ENCODE measurements around the gene TCEANC2. TPM values are rescaled to one million over a fixed set of nuclear protein-coding genes. Genes with fewer than 3 reads are reported as not detected.
"Not testable (repeated sequence)": the region's sequence is repeated elsewhere in the genome, so short reads cannot be mapped to it uniquely, and the experiment has no call there.

The TCEANC2 gene
- total RNA-seq (3.6 and 4.0 TPM in 2 replicates), polyA plus RNA-seq (3.0 and 3.6 TPM in 2 replicates), polyA minus RNA-seq (ENCODE audit: low replicate concordance) (3.8 and 6.0 TPM in 2 replicates)
- 2.0 and 2.2 TPM in 2 replicates for polyA plus RNA-seq (2012)

DNA sequence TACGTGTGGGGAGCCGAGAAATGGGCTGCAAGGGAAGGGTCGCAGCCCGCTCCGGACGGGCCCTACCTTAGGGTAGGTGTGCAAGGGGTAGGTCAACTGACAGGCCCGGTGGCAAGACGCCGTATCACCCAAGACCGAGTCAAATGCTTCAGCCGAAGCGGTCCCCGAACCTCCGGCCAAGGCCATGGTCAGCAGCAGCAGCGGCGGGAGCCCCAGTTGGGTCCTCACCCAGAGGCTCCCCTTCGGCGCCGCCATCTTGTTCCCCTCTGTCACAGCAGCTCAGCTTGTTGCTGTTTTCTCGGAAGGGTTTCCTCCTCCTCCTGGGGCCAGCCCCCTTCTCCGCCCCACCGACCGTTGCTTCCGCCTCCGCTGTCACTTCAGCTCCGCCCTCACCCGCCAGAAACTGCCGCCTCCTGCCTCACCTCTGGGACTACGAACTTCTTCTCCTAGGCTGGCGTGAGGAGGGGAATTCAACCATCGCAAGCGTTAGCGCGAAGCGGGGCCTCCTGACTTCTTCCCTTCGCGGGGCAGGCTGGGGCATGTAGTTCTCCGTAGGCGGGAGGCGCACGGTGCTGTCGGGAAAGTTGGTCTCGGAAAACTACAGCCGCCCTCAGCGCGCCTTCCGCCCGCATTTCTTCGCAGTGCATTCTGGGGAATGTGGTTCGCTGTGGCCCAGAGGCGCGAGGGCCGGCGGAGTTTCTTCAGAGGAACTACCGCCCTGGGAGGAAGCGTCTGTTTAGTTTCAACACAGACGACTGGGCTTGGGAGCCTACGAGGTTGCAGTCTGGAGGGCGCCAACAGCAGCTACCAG lies at the start of gene TCEANC2, which contains the start of gene TMEM59:
Gene TCEANC2 (plus strand): TSS at position 675 of the 811 bp plus-strand sequence. CDS start 815 bp downstream, outside the sequence.
Gene TMEM59 (minus strand): TSS at position 271 of the 811 bp plus-strand sequence. CDS start 16 bp downstream, at position 255.
- peak within 1 kb of the TSS; percentile 93 for H3K27ac ChIP-seq (ENCODE audit: insufficient read depth, low read length)
- H3K4me2 ChIP-seq (ENCODE audit: extremely low read depth, insufficient read depth, low read length), result peak within 1 kb of the TSS; percentile 81
- peaks cover 42% of the 10 kb centered on the region for H3K79me2 ChIP-seq (ENCODE audit: control insufficient read depth, insufficient read depth, low read length)
- no peaks in the 10 kb centered on the region for H4K20me1 ChIP-seq (ENCODE audit: control insufficient read depth, extremely low read depth, insufficient read depth, low read length)
- TF ChIP-seq, protein P1, sequence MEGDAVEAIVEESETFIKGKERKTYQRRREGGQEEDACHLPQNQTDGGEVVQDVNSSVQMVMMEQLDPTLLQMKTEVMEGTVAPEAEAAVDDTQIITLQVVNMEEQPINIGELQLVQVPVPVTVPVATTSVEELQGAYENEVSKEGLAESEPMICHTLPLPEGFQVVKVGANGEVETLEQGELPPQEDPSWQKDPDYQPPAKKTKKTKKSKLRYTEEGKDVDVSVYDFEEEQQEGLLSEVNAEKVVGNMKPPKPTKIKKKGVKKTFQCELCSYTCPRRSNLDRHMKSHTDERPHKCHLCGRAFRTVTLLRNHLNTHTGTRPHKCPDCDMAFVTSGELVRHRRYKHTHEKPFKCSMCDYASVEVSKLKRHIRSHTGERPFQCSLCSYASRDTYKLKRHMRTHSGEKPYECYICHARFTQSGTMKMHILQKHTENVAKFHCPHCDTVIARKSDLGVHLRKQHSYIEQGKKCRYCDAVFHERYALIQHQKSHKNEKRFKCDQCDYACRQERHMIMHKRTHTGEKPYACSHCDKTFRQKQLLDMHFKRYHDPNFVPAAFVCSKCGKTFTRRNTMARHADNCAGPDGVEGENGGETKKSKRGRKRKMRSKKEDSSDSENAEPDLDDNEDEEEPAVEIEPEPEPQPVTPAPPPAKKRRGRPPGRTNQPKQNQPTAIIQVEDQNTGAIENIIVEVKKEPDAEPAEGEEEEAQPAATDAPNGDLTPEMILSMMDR (conservative IDR thresholded peaks at IDR 0.05 in 1 of 2, IDR thresholded peaks at IDR 0.05 in 1 of 2; ENCODE audit: low read depth in 1 of 2, low read length in 2 of 2), result no peak
- no peak for TF ChIP-seq EZH2 (IDR thresholded peaks at IDR 0.05; ENCODE audit: low read length, missing control alignments)
- H3K4me3 ChIP-seq (replicated peaks in 1 of 4; ENCODE audit: control extremely low read depth in 1 of 4, insufficient read depth in 1 of 4, low read depth in 3 of 4, low read length in 4 of 4), result peak within 1 kb of the TSS; percentile 78 to 94 (median 91)
- peak; percentile 99 for DNase-seq (ENCODE audit: low read depth in 2 of 2)
- H2AFZ ChIP-seq (ENCODE audit: low read length), result peak within 1 kb of the TSS; percentile 92
- no peaks in the 10 kb centered on the region for H3K4me1 ChIP-seq (ENCODE audit: control insufficient read depth, extremely low read depth, insufficient read depth, low read length)
- H3K9me3 ChIP-seq (ENCODE audit: control insufficient read depth, insufficient read depth, low read depth, low read length), result no peaks in the 10 kb centered on the region
- no peaks in the 10 kb centered on the region for H3K27me3 ChIP-seq (ENCODE audit: control insufficient read depth, insufficient read depth, low read length)
- H3K9ac ChIP-seq (ENCODE audit: insufficient read depth, low read length), result peak within 1 kb of the TSS; percentile 85
- peaks cover 1% of the 10 kb centered on the region for H3K36me3 ChIP-seq (ENCODE audit: control insufficient read depth, insufficient read depth, low read length)

- H3K27ac ChIP-seq (ENCODE audit: insufficient read depth, low read length); H3K4me1 ChIP-seq (ENCODE audit: control insufficient read depth, extremely low read depth, insufficient read depth, low read length); H3K4me3 ChIP-seq (replicated peaks in 1 of 4; ENCODE audit: control extremely low read depth in 1 of 4, insufficient read depth in 1 of 4, low read depth in 3 of 4, low read length in 4 of 4); H3K4me2 ChIP-seq (ENCODE audit: extremely low read depth, insufficient read depth, low read length); H2AFZ ChIP-seq (ENCODE audit: low read length); H3K9me3 ChIP-seq (ENCODE audit: control insufficient read depth, insufficient read depth, low read depth, low read length); H3K79me2 ChIP-seq (ENCODE audit: control insufficient read depth, insufficient read depth, low read length); H3K9ac ChIP-seq (ENCODE audit: insufficient read depth, low read length); H4K20me1 ChIP-seq (ENCODE audit: control insufficient read depth, extremely low read depth, insufficient read depth, low read length); DNase-seq (ENCODE audit: low read depth in 2 of 2); H3K36me3 ChIP-seq (ENCODE audit: control insufficient read depth, insufficient read depth, low read length): not testable (repeated sequence)
- H3K27me3 ChIP-seq (ENCODE audit: control insufficient read depth, insufficient read depth, low read length), result peaks cover 15% of the 10 kb centered on the region
Observed at GRCh38 chr1:54003750-54004480, 49.5 kb upstream of the TCEANC2 start.

DNA sequence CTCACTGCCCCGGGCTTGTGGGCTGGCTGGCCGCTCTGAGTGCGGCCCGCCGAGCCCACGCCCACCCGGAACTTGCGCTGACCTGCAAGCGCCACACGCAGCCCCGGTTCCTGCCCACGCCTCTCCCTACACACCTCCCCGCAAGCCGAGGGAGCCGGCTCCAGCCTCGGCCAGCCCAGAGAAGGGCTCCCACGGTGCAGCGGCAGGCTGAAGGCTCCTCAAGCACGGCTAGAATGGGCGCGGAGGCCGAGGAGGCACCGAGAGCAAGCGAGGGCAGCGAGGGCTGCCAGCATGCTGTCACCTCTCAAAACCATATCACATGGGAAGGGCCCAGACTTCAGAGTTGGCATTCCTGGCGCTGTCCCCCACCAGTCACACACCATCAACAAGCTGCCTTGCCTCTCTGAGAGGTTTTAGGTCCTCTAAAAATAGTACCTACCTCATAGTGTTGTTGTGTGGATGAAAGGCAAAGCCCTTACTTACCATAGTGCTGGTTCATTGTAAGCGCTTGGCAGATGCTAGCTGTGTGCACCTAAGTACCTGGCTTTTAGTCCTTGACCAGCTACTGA lies 48.8 kb upstream of the TCEANC2 start:
- no peak for DNase-seq (ENCODE audit: low read depth in 2 of 2)

More for the DNA sequence above, 48.8 kb upstream of the TCEANC2 start:
- no peak overlapping the region for H3K4me3 ChIP-seq (replicated peaks in 1 of 4; ENCODE audit: control extremely low read depth in 1 of 4, insufficient read depth in 1 of 4, low read depth in 3 of 4, low read length in 4 of 4)
- no peaks in the 10 kb centered on the region for H3K36me3 ChIP-seq (ENCODE audit: control insufficient read depth, insufficient read depth, low read length)
- no peak overlapping the region for H3K4me2 ChIP-seq (ENCODE audit: extremely low read depth, insufficient read depth, low read length)
- no peak overlapping the region for H3K27ac ChIP-seq (ENCODE audit: insufficient read depth, low read length)
- H3K79me2 ChIP-seq (ENCODE audit: control insufficient read depth, insufficient read depth, low read length), result no peaks in the 10 kb centered on the region
- H4K20me1 ChIP-seq (ENCODE audit: control insufficient read depth, extremely low read depth, insufficient read depth, low read length), result no peaks in the 10 kb centered on the region
- H3K27me3 ChIP-seq (ENCODE audit: control insufficient read depth, insufficient read depth, low read length), result peaks cover 20% of the 10 kb centered on the region
- no peak overlapping the region for H2AFZ ChIP-seq (ENCODE audit: low read length)
- H3K9ac ChIP-seq (ENCODE audit: insufficient read depth, low read length), result no peak overlapping the region
- TF ChIP-seq EZH2 (IDR thresholded peaks at IDR 0.05; ENCODE audit: low read length, missing control alignments), result no peak
- TF ChIP-seq, protein P1 (conservative IDR thresholded peaks at IDR 0.05 in 1 of 2, IDR thresholded peaks at IDR 0.05 in 1 of 2; ENCODE audit: low read depth in 1 of 2, low read length in 2 of 2), result no peak
- no peaks in the 10 kb centered on the region for H3K4me1 ChIP-seq (ENCODE audit: control insufficient read depth, extremely low read depth, insufficient read depth, low read length)
- H3K9me3 ChIP-seq (ENCODE audit: control insufficient read depth, insufficient read depth, low read depth, low read length), result no peaks in the 10 kb centered on the region

Measured in fibroblast of lung (primary cell).